Spleen (tissue), 11 donors: ENCODE results near the gene SLC36A4. TPM values are rescaled to one million over a fixed set of nuclear protein-coding genes. Genes with fewer than 3 reads are reported as not detected.

Experiments
- DNase-seq: peaks from one replicate; pipeline ENCODE4 v3.0.0-alpha.2; 2020
- H3K27ac ChIP-seq, 8 donors: fragments of 200-600 bp; sonication (generic) in 7 of 8; 1 replicate in 4 of 8; 2 replicates in 4 of 8; pipeline versions ENCODE4 v1.5.0 to v1.8.0; 2016 to 2021; ENCODE audit warnings: inconsistent platforms in 4 of 8, mild to moderate bottlenecking in 4 of 8, moderate library complexity in 1 of 8
- H3K27me3 ChIP-seq, 7 donors: fragments of 200-600 bp; sonication (generic) in 6 of 7; replicated peaks in 1 of 7; 1 replicate in 4 of 7; 2 replicates in 3 of 7; pipeline versions ENCODE4 v1.5.0 to v1.8.0; 2016 to 2021; ENCODE audit warnings: inconsistent platforms in 3 of 7, mild to moderate bottlenecking in 1 of 7
- H3K36me3 ChIP-seq, 6 donors: fragments of 200-600 bp; sonication (generic) in 5 of 6; 1 replicate in 4 of 6; 2 replicates in 2 of 6; pipeline versions ENCODE4 v1.5.0 to v1.8.0; 2016 to 2021; ENCODE audit warnings: inconsistent platforms in 2 of 6
- H3K4me1 ChIP-seq, 6 donors: fragments of 200-600 bp; sonication (generic) in 5 of 6; 1 replicate in 3 of 6; 2 replicates in 3 of 6; pipeline versions ENCODE4 v1.5.0 to v1.8.0; 2016 to 2021; ENCODE audit warnings: inconsistent platforms in 3 of 6
- H3K4me3 ChIP-seq, 8 donors: fragments of 200-600 bp; sonication (generic) in 7 of 8; 1 replicate in 4 of 8; 2 replicates in 4 of 8; pipeline versions ENCODE4 v1.5.0 to v1.8.0; 2016 to 2021; ENCODE audit warnings: inconsistent platforms in 4 of 8, mild to moderate bottlenecking in 4 of 8, moderate library complexity in 2 of 8
- H3K9me3 ChIP-seq, 8 donors: fragments of 200-600 bp; sonication (generic) in 7 of 8; 1 replicate in 4 of 8; 2 replicates in 4 of 8; pipeline versions ENCODE4 v1.5.0 to v1.8.0; 2016 to 2021; ENCODE audit warnings: inconsistent platforms in 4 of 8
- POLR2A ChIP-seq, 3 donors: fragments of 450-650 bp; IDR thresholded peaks; one replicate each; pipeline ENCODE4 v1.5.1; 2017; ENCODE audit warnings: antibody characterized with exemption in 3 of 3, mild to moderate bottlenecking in 1 of 3
- POLR2AphosphoS5 ChIP-seq, 3 donors: sonication (generic); formaldehyde crosslinking; IDR thresholded peaks; one replicate each; pipeline ENCODE4 v1.5.1; 2017; ENCODE audit warnings: antibody characterized with exemption in 3 of 3
- WGBS, 5 donors: extraction: QIAGEN DNeasy Blood & Tissue Kit in 3 of 5; methylation state at CpG; one replicate each; pipeline versions ENCODE4 v1.1.5 to v1.1.7; 2013 to 2018; 5-methylcytosine and 5-hydroxymethylcytosine counted together
- intact Hi-C: fragments of 100-400 bp; cut with DNase I; formaldehyde crosslinking; loops from one replicate; pipeline ENCODE4 v1.15.0; 2023; ENCODE audit warnings: low total_unique reads
- polyA plus RNA-seq, 3 donors: library from polyadenylated mRNA; stranded (reverse); fragments of 200-250 nt; gene quantifications; one replicate each; pipeline ENCODE4 v1.2.1, GENCODE V29; 2013
- total RNA-seq, 7 donors: library from RNA; depleted of rRNA in 3 of 7; stranded (reverse); fragments of >200 nt in 3 of 7; fragmentation: NEBNext Ultra II Directional in 4 of 7; extraction: Animal tissue kit (Norgen Biotek cat#: 25700) in 4 of 7; gene quantifications; one replicate each; pipeline versions ENCODE4 v1.1.0 to v1.2.1, GENCODE V29; 2016 to 2021
- TF ChIP-seq, protein P1 (sequence below), 11 experiments: fragments of 200-600 bp in 7 of 11; fragments of 450-650 bp in 4 of 11; sonication (generic) in 4 of 11; IDR thresholded peaks in 8 of 11; conservative IDR thresholded peaks in 3 of 11; 1 replicate in 7 of 11; 2 replicates in 4 of 11; pipeline versions ENCODE4 v1.4.0 to v1.8.0; 2016 to 2021; ENCODE audit warnings: antibody characterized with exemption in 11 of 11, inconsistent platforms in 4 of 11, mild to moderate bottlenecking in 1 of 11
- donor health status: healthy with polysubstance abuse.
- donor health status: DM: no; HTN: no; CAD: no; lungs with moderate emphysema.
- donor health status: DM: no; HTN: no; CAD: no.
- donor health status: Bipolar disorder and iron deficiency.
- donor health status: healthy.
- donor health status: DM: no; HTN: no; CAD: no.
- donor health status: DM: yes; HTN: yes; CAD: no.

SLC36A4 gene
- total and polyA plus RNA-seq, 10 donors: 2.6 to 41.4 (median 17.3) TPM

DNA sequence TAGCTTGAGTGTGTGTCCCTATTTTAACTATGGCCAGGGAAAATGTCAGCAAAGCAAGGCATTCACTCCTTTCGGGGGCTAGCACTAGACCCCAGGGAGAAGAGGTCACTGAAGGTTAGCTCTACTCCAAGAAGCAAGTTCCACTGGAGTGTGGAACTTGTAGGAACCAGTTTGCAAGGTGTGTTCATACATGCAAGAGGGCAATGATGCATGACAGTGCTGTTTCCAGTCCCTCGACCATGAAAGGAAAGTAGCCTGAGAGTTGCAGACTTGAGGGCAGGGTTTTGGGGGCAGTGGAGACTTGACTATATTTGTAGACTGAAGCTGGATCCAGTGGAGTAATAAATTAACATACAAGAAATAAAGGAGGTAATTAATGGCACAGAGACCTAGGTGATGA, 21.6 kb upstream of the SLC36A4 start:
- no peaks in the 10 kb centered on the region for H3K9me3 ChIP-seq
- no peak overlapping the region for H3K27ac ChIP-seq
- H3K4me3 ChIP-seq: no peak overlapping the region
- no peaks in the 10 kb centered on the region for H3K4me1 ChIP-seq
- 59 to 80% (median 69%) methylated on average over 2 of the region's 2 CpGs for WGBS, 5 donors
- H3K27me3 ChIP-seq: no peaks in the 10 kb centered on the region
- TF ChIP-seq POLR2A (IDR thresholded peaks at IDR 0.05) (no peak), POLR2AphosphoS5 (IDR thresholded peaks at IDR 0.05) (no peak)
- TF ChIP-seq, protein P1, sequence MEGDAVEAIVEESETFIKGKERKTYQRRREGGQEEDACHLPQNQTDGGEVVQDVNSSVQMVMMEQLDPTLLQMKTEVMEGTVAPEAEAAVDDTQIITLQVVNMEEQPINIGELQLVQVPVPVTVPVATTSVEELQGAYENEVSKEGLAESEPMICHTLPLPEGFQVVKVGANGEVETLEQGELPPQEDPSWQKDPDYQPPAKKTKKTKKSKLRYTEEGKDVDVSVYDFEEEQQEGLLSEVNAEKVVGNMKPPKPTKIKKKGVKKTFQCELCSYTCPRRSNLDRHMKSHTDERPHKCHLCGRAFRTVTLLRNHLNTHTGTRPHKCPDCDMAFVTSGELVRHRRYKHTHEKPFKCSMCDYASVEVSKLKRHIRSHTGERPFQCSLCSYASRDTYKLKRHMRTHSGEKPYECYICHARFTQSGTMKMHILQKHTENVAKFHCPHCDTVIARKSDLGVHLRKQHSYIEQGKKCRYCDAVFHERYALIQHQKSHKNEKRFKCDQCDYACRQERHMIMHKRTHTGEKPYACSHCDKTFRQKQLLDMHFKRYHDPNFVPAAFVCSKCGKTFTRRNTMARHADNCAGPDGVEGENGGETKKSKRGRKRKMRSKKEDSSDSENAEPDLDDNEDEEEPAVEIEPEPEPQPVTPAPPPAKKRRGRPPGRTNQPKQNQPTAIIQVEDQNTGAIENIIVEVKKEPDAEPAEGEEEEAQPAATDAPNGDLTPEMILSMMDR (IDR thresholded peaks at IDR 0.05 in 8 of 11, conservative IDR thresholded peaks at IDR 0.05 in 3 of 11): no peak
- no peak for DNase-seq
- H3K36me3 ChIP-seq: no peaks in the 10 kb centered on the region
- intact Hi-C loops: no loop called here

DNA sequence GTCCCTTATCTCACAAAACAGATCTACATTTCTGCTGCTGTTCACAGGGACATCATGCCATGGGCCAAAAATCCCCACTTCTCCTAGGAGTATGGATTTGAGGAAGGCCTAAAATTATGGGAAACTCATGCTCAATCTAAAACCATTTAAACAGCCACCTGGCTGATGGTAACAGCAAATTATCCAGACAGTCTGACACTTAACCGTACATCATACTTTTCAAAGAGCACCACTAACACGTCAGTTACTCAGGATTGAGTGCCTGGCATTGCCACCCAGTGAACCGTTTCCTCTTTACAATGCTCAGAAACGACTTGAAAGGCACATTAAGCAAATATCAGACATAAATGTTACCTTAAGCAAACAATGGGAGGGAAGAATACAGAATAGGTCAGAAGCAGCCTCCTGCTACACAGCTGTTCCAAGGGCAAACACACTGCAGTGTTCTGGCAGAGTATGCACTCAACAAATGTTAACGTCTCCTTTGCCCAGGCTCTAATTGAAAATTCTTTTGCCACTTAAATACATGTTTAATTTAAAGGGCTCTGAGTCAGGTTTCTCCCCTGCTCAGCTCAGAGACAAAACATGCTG, 18.8 kb upstream of the SLC36A4 start:
- WGBS, 5 donors: 54 to 65% (median 62%) methylated on average over 5 of the region's 5 CpGs
- no peak for TF ChIP-seq POLR2AphosphoS5 (IDR thresholded peaks at IDR 0.05)
- TF ChIP-seq POLR2A (IDR thresholded peaks at IDR 0.05): no peak
- TF ChIP-seq, protein P1 (IDR thresholded peaks at IDR 0.05 in 8 of 11, conservative IDR thresholded peaks at IDR 0.05 in 3 of 11): no peak
- no peaks in the 10 kb centered on the region for H3K27me3 ChIP-seq

GRCh38 chr11:93213622-93214021, 15.8 kb upstream of the SLC36A4 start:
- Histone ChIP-seq H3K27ac (no peak overlapping the region), H3K27me3 (no peaks in the 10 kb centered on the region), H3K4me3 (no peak overlapping the region), H3K9me3 (peaks cover 0 to 12% (median 5%) of the 10 kb centered on the region in 8 donors), H3K36me3 (no peaks in the 10 kb centered on the region), H3K4me1 (no peaks in the 10 kb centered on the region)
- DNase-seq: no peak
- TF ChIP-seq POLR2A (IDR thresholded peaks at IDR 0.05) (no peak), POLR2AphosphoS5 (IDR thresholded peaks at IDR 0.05) (no peak)
- TF ChIP-seq, protein P1 (IDR thresholded peaks at IDR 0.05 in 8 of 11, conservative IDR thresholded peaks at IDR 0.05 in 3 of 11): no peak
- intact Hi-C loops: no loop called here

More for the DNA sequence above, 18.8 kb upstream of the SLC36A4 start:
- DNase-seq: no peak
- no peak overlapping the region for H3K4me3 ChIP-seq
- no peak overlapping the region for H3K27ac ChIP-seq
- H3K36me3 ChIP-seq: no peaks in the 10 kb centered on the region
- intact Hi-C loops: no loop called here
- no peaks in the 10 kb centered on the region for H3K9me3 ChIP-seq
- H3K4me1 ChIP-seq: no peaks in the 10 kb centered on the region

- intact Hi-C loops: no loop called here
- 66 to 75% (median 67%) methylated on average over 4 of the region's 4 CpGs for WGBS, 5 donors
These were observed 14.3 kb upstream of the SLC36A4 start for GRCh38 chr11:93212094-93212493.

More at GRCh38 chr11:93212094-93212493, 14.3 kb upstream of the SLC36A4 start:
- no peak for DNase-seq
- H3K9me3 ChIP-seq: peaks cover 0 to 21% (median 13%) of the 10 kb centered on the region in 8 donors
- no peak overlapping the region for H3K27ac ChIP-seq
- H3K27me3 ChIP-seq: no peaks in the 10 kb centered on the region
- TF ChIP-seq POLR2A (IDR thresholded peaks at IDR 0.05) (no peak), POLR2AphosphoS5 (IDR thresholded peaks at IDR 0.05) (no peak)
- TF ChIP-seq, protein P1 (IDR thresholded peaks at IDR 0.05 in 8 of 11, conservative IDR thresholded peaks at IDR 0.05 in 3 of 11): no peak
- H3K4me3 ChIP-seq: no peak overlapping the region
- H3K36me3 ChIP-seq: no peaks in the 10 kb centered on the region
- no peaks in the 10 kb centered on the region for H3K4me1 ChIP-seq
